H9 (cell line): ENCODE results near the gene MMP25. TPM values are rescaled to one million over a fixed set of nuclear protein-coding genes. Genes with fewer than 3 reads are reported as not detected.

ENCODE experiments used
- DNase-seq: peaks from one replicate; pipeline ENCODE4 v3.0.0-alpha.2; 2017
- H2AFZ ChIP-seq: one replicate; pipeline ENCODE4 v1.6.1; 2013; ENCODE audit warnings: mild to moderate bottlenecking, low read length, control low read depth, moderate library complexity
- H2AK5ac ChIP-seq: 2 replicates; pipeline ENCODE4 v1.6.1; 2013; ENCODE audit warnings: low read length, control low read depth, mixed read lengths; ENCODE audit not compliant: insufficient read length
- H2BK120ac ChIP-seq: one replicate; pipeline ENCODE4 v1.6.1; 2013; ENCODE audit warnings: low read depth, mild to moderate bottlenecking, low read length, control low read depth, inconsistent platforms; ENCODE audit not compliant: poor library complexity, severe bottlenecking
- H2BK12ac ChIP-seq: 2 replicates; pipeline ENCODE4 v1.6.1; 2013; ENCODE audit warnings: low read length, control low read depth, mixed read lengths, low read depth; ENCODE audit not compliant: insufficient read length
- H2BK15ac ChIP-seq: 2 replicates; pipeline ENCODE4 v1.6.1; 2013; ENCODE audit warnings: low read depth, low read length, control low read depth
- H2BK20ac ChIP-seq: one replicate; pipeline ENCODE4 v1.6.1; 2013; ENCODE audit warnings: low read depth, mild to moderate bottlenecking, low read length, control low read depth, inconsistent platforms; ENCODE audit not compliant: poor library complexity, severe bottlenecking
- H2BK5ac ChIP-seq: 2 replicates; pipeline ENCODE4 v1.6.1; 2013; ENCODE audit warnings: low read length, control low read depth, mixed read lengths; ENCODE audit not compliant: insufficient read length
- H3K14ac ChIP-seq: 2 replicates; pipeline ENCODE4 v1.6.1; 2013; ENCODE audit warnings: low read length, control low read depth; ENCODE audit not compliant: insufficient read depth
- H3K18ac ChIP-seq: 2 replicates; pipeline ENCODE4 v1.6.1; 2013; ENCODE audit warnings: low read depth, mild to moderate bottlenecking, mixed read lengths, low read length, control low read depth; ENCODE audit not compliant: insufficient read length
- H3K23ac ChIP-seq: 2 replicates; pipeline ENCODE4 v1.6.1; 2013; ENCODE audit warnings: low read length, control low read depth, mixed read lengths, low read depth; ENCODE audit not compliant: insufficient read length
- H3K23me2 ChIP-seq: 2 replicates; pipeline ENCODE4 v1.6.1; 2013; ENCODE audit warnings: low read depth, mild to moderate bottlenecking, mixed read lengths, low read length, control low read depth; ENCODE audit not compliant: insufficient read length, poor library complexity, severe bottlenecking
- H3K27ac ChIP-seq: 2 replicates; pipeline ENCODE4 v1.5.1; 2013; ENCODE audit warnings: low read length, control low read depth, mixed read lengths, low read depth; ENCODE audit not compliant: insufficient read length
- H3K27me3 ChIP-seq: 2 replicates; pipeline ENCODE4 v1.6.1; 2013; ENCODE audit warnings: low read length, control low read depth, inconsistent platforms; ENCODE audit not compliant: insufficient read depth
- H3K4ac ChIP-seq: 2 replicates; pipeline ENCODE4 v1.6.1; 2013; ENCODE audit warnings: low read depth, mild to moderate bottlenecking, control low read depth, inconsistent platforms, low read length, moderate library complexity
- H3K4me1 ChIP-seq: 2 replicates; pipeline ENCODE4 v1.6.1; 2013; ENCODE audit warnings: low read length, control low read depth, inconsistent platforms; ENCODE audit not compliant: insufficient read depth
- H3K4me2 ChIP-seq: 2 replicates; pipeline ENCODE4 v1.6.1; 2013; ENCODE audit warnings: low read length, control low read depth, mixed read lengths; ENCODE audit not compliant: insufficient read length, insufficient read depth
- H3K56ac ChIP-seq: 2 replicates; pipeline ENCODE4 v1.6.1; 2013; ENCODE audit warnings: low read depth, mild to moderate bottlenecking, mixed read lengths, low read length, control low read depth; ENCODE audit not compliant: insufficient read length
- H3K79me1 ChIP-seq: 2 replicates; pipeline ENCODE4 v1.6.1; 2013; ENCODE audit warnings: low read depth, mild to moderate bottlenecking, moderate library complexity, low read length, control low read depth, inconsistent platforms; ENCODE audit not compliant: insufficient read depth, poor library complexity, severe bottlenecking
- H3K79me2 ChIP-seq: 2 replicates; pipeline ENCODE4 v1.6.1; 2013; ENCODE audit warnings: low read length, control low read depth, inconsistent platforms; ENCODE audit not compliant: insufficient read depth
- H3K9ac ChIP-seq: 2 replicates; pipeline ENCODE4 v1.6.1; 2013; ENCODE audit warnings: low read length, control low read depth, mixed read lengths; ENCODE audit not compliant: insufficient read length; ENCODE audit errors: extremely low read depth
- H3K9me3 ChIP-seq: one replicate; pipeline ENCODE4 v1.6.1; 2013; ENCODE audit warnings: low read depth, low read length, inconsistent platforms; ENCODE audit not compliant: control insufficient read depth
- H3T11ph ChIP-seq: one replicate; pipeline ENCODE4 v1.6.1; 2013; ENCODE audit warnings: mild to moderate bottlenecking, low read length, control low read depth, inconsistent platforms
- H4K20me1 ChIP-seq: one replicate; pipeline ENCODE4 v1.6.1; 2013; ENCODE audit not compliant: control insufficient read depth, insufficient read length, insufficient read depth
- H4K5ac ChIP-seq: 2 replicates; pipeline ENCODE4 v1.6.1; 2013; ENCODE audit warnings: low read depth, mild to moderate bottlenecking, mixed read lengths, low read length, control low read depth; ENCODE audit not compliant: insufficient read length
- H4K8ac ChIP-seq: replicated peaks from 2 replicates; pipeline ENCODE4 v1.6.1; 2013; ENCODE audit warnings: low read length, control low read depth, mixed read lengths, low read depth; ENCODE audit not compliant: insufficient read length
- H4K91ac ChIP-seq: 2 replicates; pipeline ENCODE4 v1.6.1; 2013; ENCODE audit warnings: low read depth, mild to moderate bottlenecking, moderate library complexity, mixed read lengths, low read length, control low read depth; ENCODE audit not compliant: insufficient read length
- H3K27ac Mint-ChIP-seq, 3 experiments: 2 replicates in 2 of 3; 3 replicates in 1 of 3; pipeline ENCODE4 v1.8.0; 2020 to 2021; ENCODE audit warnings: mixed read lengths in 3 of 3, mild to moderate bottlenecking in 1 of 3, moderate library complexity in 1 of 3
- H3K27me3 Mint-ChIP-seq: 2 replicates; pipeline ENCODE4 v1.8.0; 2021; ENCODE audit warnings: low read depth, mild to moderate bottlenecking, moderate library complexity, mixed read lengths
- H3K36me3 Mint-ChIP-seq, 3 experiments: 2 replicates in 2 of 3; 3 replicates in 1 of 3; pipeline ENCODE4 v1.8.0; 2020 to 2021; ENCODE audit warnings: low read depth in 3 of 3, mixed read lengths in 3 of 3; ENCODE audit not compliant: insufficient read depth in 1 of 3
- H3K4me1 Mint-ChIP-seq, 2 experiments: 2 replicates each; pipeline ENCODE4 v1.8.0; 2020; ENCODE audit warnings: mixed read lengths in 2 of 2
- H3K4me3 Mint-ChIP-seq, 2 experiments: 2 replicates in 1 of 2; 3 replicates in 1 of 2; pipeline ENCODE4 v1.8.0; 2020 to 2021; ENCODE audit warnings: mild to moderate bottlenecking in 2 of 2, mixed read lengths in 2 of 2, moderate library complexity in 1 of 2
- H3K9me3 Mint-ChIP-seq, 2 experiments: 2 replicates in 1 of 2; 3 replicates in 1 of 2; pipeline ENCODE4 v1.8.0; 2020; ENCODE audit warnings: mild to moderate bottlenecking in 2 of 2, mixed read lengths in 2 of 2, moderate library complexity in 1 of 2
- WGBS: extraction: QIAGEN DNeasy Blood & Tissue Kit; methylation state at CpG from one replicate; pipeline ENCODE4 v1.1.7; 2013; ENCODE audit warnings: missing lambda C conversion rate, low lambda C conversion rate, mixed read lengths; ENCODE audit not compliant: insufficient read length; ENCODE audit errors: extremely low coverage; 5-methylcytosine and 5-hydroxymethylcytosine counted together
- total RNA-seq: library from RNA; stranded (reverse); gene quantifications from 2 replicates; pipeline ENCODE4 v1.2.1, GENCODE V29; 2021
- TF ChIP-seq, protein P1 (sequence below): fragments of 200-600 bp; sonication (generic); conservative IDR thresholded peaks from 3 replicates; pipeline ENCODE4 v1.8.0; 2021; ENCODE audit warnings: antibody characterized with exemption, mild to moderate bottlenecking

Gene MMP25
- total RNA-seq, 1 experiment from 2014 or later, result 13.5 TPM

DNA sequence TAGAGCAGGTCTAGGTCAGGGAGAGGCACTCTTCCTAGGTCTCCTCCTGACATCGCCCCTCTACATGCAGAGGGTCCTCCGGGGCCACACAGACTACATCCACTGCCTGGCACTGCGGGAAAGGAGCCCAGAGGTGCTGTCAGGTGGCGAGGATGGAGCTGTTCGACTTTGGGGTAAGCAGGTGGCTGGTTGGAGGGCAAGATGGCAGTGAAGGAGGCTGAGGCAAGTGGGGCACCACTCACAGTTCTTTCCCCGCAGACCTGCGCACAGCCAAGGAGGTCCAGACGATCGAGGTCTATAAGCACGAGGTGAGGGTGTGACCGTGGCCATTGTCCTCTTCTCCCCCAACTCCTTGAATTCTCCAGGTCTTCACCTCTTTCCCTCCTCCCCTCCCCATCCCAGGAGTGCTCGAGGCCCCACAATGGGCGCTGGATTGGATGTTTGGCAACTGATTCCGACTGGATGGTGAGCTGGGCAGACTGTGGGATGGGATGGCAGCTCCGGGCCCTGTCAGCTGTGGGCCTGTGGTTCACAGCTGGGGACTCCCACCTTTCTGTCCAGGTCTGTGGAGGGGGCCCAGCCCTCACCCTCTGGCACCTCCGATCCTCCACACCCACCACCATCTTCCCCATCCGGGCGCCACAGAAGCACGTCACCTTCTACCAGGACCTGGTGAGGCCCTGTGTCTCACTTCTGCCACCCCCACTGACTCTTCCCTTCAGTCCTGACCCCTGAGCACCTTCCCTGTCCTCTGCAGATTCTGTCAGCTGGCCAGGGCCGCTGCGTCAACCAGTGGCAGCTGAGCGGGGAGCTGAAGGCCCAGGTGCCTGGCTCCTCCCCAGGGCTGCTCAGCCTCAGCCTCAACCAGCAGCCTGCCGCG, 19.5 kb upstream of the MMP25 start:
- no peak overlapping the region for H2BK120ac ChIP-seq
- H3K23me2 ChIP-seq, result peaks cover 14% of the 10 kb centered on the region
- H3T11ph ChIP-seq, result no peak overlapping the region
- H3K4me1 ChIP-seq, result peaks cover 2% of the 10 kb centered on the region; the same call in 1 of the 2 replicates
- H3K14ac ChIP-seq, result no peak overlapping the region
- no peaks in the 10 kb centered on the region for H3K79me2 ChIP-seq
- no peaks in the 10 kb centered on the region for H3K27me3 ChIP-seq
- H2BK5ac ChIP-seq, result no peak overlapping the region
- Mint-ChIP-seq H3K4me3 (no peak overlapping the region), H3K27me3 (peaks cover 6% of the 10 kb centered on the region), H3K4me1 (peaks cover 20 to 48% of the 10 kb centered on the region in 2 experiments), H3K36me3 (peaks cover 14 to 43% (median 42%) of the 10 kb centered on the region in 3 experiments), H3K9me3 (no peaks in the 10 kb centered on the region), H3K27ac (peak overlapping the region in 1 of 3 experiments; percentile 40; a peak in 1 of 7 replicates)
- H4K8ac ChIP-seq, result no peak overlapping the region
- no peak overlapping the region for H3K56ac ChIP-seq
- no peaks in the 10 kb centered on the region for H3K79me1 ChIP-seq
- no peaks in the 10 kb centered on the region for H4K20me1 ChIP-seq
- H4K5ac ChIP-seq, result no peak overlapping the region
- H3K9ac ChIP-seq, result no peak overlapping the region
- H3K18ac ChIP-seq, result no peak overlapping the region
- DNase-seq, result peak; percentile 37
- WGBS, result no CpG with 5 or more reads among the region's 24 CpGs
- no peak overlapping the region for H2AK5ac ChIP-seq
- H3K4ac ChIP-seq, result no peak overlapping the region
- H2BK15ac ChIP-seq, result no peak overlapping the region
- no peak overlapping the region for H3K27ac ChIP-seq
- no peak overlapping the region for H2BK20ac ChIP-seq
- H2BK12ac ChIP-seq, result no peak overlapping the region
- H3K4me2 ChIP-seq, result no peak overlapping the region
- H4K91ac ChIP-seq, result no peak overlapping the region
- no peak overlapping the region for H3K23ac ChIP-seq
- no peaks in the 10 kb centered on the region for H3K9me3 ChIP-seq
- TF ChIP-seq, protein P1, sequence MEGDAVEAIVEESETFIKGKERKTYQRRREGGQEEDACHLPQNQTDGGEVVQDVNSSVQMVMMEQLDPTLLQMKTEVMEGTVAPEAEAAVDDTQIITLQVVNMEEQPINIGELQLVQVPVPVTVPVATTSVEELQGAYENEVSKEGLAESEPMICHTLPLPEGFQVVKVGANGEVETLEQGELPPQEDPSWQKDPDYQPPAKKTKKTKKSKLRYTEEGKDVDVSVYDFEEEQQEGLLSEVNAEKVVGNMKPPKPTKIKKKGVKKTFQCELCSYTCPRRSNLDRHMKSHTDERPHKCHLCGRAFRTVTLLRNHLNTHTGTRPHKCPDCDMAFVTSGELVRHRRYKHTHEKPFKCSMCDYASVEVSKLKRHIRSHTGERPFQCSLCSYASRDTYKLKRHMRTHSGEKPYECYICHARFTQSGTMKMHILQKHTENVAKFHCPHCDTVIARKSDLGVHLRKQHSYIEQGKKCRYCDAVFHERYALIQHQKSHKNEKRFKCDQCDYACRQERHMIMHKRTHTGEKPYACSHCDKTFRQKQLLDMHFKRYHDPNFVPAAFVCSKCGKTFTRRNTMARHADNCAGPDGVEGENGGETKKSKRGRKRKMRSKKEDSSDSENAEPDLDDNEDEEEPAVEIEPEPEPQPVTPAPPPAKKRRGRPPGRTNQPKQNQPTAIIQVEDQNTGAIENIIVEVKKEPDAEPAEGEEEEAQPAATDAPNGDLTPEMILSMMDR, result no peak
- no peak overlapping the region for H2AFZ ChIP-seq
